Measurements from ENCODE around the gene HSPA4.
"Not testable (repeated sequence)": the region's sequence is repeated elsewhere in the genome, so short reads cannot be mapped to it uniquely, and the experiment has no call there.

DNA sequence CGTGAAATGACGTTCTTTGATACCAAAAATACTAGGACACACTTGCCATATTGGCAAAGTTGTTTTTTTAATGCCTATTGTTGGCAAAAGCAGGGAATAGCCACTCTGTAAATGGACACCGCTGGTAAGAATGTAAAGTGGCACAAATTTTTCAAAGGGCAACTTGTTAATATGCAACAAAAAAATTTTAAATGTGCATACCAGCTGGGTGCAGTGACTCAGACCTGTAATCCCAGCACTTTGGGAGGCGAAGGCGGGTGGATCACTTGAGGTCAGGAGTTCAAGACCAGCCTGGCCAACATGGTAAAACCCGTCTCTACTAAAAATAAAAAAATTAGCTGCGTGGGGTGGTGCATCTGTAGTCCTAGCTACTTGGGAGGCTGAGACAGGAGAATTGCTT, 32.3 kb upstream of the HSPA4 start:
- TF ChIP-seq EZH2 (optimal IDR thresholded peaks at IDR 0.05; ENCODE audit: low read depth, low read length); EZH2phosphoT487 (IDR thresholded peaks at IDR 0.05; ENCODE audit: low read length): not testable (repeated sequence)
- TF ChIP-seq, protein P1, sequence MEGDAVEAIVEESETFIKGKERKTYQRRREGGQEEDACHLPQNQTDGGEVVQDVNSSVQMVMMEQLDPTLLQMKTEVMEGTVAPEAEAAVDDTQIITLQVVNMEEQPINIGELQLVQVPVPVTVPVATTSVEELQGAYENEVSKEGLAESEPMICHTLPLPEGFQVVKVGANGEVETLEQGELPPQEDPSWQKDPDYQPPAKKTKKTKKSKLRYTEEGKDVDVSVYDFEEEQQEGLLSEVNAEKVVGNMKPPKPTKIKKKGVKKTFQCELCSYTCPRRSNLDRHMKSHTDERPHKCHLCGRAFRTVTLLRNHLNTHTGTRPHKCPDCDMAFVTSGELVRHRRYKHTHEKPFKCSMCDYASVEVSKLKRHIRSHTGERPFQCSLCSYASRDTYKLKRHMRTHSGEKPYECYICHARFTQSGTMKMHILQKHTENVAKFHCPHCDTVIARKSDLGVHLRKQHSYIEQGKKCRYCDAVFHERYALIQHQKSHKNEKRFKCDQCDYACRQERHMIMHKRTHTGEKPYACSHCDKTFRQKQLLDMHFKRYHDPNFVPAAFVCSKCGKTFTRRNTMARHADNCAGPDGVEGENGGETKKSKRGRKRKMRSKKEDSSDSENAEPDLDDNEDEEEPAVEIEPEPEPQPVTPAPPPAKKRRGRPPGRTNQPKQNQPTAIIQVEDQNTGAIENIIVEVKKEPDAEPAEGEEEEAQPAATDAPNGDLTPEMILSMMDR (IDR thresholded peaks at IDR 0.05; ENCODE audit: low read length): not testable (repeated sequence)

Measured in MM.1S (cell line).